GM21723 (cell line): ENCODE data around the gene IL1A.
"Not testable (repeated sequence)": the region's sequence is repeated elsewhere in the genome, so short reads cannot be mapped to it uniquely, and the experiment has no call there.

Experiments
- ATAC-seq: cut with Tn5 transposase; IDR thresholded peaks from one replicate; pipeline ENCODE4 v1.9.1; 2021; ENCODE audit warnings: mild to moderate bottlenecking, moderate library complexity; ENCODE audit not compliant: unreplicated experiment

Gene IL1A

GRCh38 chr2:112784199-112785189 is at the start of gene IL1A:
Gene IL1A, minus strand, starts transcription at chr2:112784493. Its CDS starts 723 bp downstream, at chr2:112783770.
- ATAC-seq, result no peak

- ATAC-seq, result no peak
These were observed 49.7 kb upstream of the IL1A start for GRCh38 chr2:112833976-112834375.

DNA sequence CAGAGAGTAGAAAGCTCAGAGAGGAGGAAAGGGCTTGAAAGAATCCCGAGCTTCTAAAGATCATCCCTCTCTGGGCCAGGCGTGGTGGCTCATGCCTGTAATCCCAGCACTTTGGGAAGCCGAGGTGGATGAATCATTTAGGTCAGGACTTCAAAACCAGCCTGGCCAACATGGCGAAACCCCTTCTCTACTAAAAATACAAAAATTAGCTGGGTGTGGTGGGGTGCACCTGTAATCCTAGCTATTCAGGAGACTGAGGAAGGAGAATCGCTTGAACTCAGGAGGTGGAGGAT is 49.3 kb upstream of the IL1A start:
- ATAC-seq, result not testable (repeated sequence)

GRCh38 chr2:112832841-112833638 is 48.7 kb upstream of the IL1A start:
- no peak for ATAC-seq

DNA sequence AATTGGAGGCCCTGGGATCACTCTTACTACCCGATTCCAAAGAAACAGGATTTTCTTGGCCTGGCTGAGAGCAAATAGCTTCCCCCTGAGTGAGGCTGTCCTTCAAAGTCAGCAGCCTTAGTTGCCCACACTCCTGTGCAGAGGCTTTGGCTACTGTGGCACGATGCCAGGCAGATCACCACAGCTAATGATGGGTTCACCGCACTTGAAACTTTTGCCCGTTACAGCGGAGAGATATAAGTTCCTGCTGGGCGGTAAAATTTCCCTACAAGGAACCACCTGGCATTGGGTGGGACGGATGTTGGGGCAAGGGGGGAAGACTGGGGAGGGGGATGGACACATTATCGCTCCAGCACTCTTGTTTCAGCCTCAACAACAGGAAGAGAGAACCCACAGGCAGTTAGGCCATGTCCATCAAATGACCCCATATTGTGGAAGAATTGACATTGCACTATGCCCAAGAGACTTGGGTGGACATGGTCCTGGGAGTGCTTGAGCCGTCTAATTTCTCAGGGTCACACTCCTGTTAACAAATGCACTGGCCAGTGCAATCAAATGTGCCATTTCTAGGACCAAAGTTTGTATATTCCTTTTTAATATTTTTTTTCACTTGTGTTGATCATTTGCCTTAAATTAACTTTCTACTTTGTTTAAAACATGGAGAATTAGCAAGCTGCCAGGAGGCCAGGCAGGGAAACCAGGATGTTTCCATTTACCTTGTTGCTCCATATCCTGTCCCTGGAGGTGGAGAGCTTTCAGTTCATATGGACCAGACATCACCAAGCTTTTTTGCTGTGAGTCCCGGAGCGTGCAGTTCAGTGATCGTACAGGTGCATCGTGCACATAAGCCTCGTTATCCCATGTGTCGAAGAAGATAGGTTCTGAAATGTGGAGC is 47.9 kb upstream of the IL1A start:
- ATAC-seq, result no peak

DNA sequence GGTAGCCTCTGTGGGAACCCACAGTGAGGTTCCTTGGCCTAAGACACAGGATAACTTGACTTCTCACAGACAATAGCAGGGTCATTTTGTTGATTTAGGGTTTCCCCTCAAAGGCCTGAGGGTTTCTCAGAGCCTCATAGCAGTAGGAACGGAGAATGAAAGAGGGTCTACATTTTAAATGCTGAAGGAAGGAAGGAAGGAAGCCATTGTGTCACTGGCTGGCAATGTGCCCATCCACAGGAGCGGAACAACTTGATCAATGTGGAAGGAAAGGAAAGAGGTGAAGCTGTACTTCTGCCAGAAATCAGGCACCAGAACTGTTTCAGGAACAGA is 47.2 kb upstream of the IL1A start:
- no peak for ATAC-seq

GRCh38 chr2:112830682-112831512 is 46.6 kb upstream of the IL1A start:
- no peak for ATAC-seq

DNA sequence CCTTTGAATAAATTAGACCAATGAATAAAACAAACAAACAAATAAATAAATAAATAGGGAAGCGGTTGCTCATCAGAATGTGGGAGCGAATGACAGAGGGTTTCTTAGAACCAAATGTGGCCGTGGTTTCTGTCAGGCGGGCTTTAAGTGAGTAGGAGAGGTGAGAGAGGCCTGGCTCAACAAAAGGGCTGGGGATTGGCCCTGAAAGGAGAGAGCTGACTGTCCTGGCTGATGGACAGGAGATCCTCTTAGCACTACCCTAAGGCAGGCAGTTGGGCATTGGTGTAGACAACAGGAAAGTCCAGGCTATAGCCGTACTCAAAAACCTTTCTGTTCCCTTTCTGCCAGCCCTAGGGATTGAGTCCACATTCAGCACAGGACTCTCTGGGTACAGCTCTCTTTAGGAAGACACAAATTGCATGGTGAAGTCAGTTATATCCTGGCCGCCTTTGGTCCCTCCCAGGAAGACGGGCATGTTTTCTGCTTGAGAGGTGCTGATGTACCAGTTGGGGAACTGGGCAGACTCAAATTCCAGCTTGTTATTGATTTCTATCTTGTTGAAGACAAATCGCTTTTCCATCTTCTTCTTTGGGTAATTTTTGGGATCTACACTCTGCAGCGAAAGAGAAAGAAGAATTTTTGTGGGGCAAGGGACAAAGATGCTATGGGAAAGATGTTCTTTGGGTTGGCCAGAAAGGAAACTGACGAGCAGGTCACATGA is 45.8 kb upstream of the IL1A start:
- no peak for ATAC-seq

- no peak for ATAC-seq
These were observed 45.0 kb upstream of the IL1A start for GRCh38 chr2:112829101-112829960.

DNA sequence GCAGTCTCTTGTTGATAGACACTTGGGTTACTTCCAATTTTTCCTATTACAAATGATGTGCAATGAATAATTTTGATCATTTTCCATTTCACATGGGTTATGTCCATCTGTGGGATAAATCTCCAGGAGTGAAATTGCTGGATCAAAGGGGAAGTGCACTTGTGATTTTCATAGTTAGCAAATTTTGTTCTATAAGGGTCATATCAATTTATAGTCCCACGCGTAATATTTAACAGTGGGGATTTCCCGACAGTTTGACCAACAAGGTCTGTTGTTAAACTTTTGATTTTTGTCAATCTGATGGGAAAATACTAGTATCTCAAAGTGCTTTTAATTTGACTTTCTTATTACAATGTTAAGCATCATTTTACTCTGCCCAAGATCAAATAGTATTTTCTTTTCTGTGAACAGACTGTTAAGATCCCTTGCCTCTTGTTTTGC is 44.0 kb upstream of the IL1A start:
- no peak for ATAC-seq

DNA sequence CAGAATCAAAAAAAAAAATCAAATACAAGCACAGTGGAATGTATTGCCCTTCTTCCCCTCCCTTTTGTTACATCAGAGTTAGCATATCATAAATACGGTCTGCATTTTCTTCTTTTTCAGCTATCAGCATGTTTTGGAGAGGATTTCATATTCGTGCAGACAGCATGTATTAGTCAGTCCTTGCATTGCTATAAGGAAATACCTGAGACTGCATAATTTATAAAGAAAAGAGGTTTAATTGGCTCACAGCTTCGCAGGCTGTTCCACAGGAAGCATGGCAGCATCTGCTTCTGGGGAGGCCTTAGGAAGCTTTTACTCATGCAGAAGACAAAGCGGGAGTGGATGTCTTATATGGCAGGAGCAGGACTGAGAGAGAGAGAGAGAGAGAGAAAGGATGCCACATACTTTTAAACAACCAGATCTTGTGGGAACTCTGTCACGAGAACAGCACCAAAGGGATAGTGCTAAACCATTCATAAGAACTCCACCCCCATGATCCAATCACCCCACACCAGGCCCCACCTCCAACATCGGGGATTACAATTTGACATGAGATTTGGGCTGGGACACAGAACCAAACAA is 43.4 kb upstream of the IL1A start:
- no peak for ATAC-seq

- no peak for ATAC-seq
These were observed 42.7 kb upstream of the IL1A start for GRCh38 chr2:112827009-112827408.

DNA sequence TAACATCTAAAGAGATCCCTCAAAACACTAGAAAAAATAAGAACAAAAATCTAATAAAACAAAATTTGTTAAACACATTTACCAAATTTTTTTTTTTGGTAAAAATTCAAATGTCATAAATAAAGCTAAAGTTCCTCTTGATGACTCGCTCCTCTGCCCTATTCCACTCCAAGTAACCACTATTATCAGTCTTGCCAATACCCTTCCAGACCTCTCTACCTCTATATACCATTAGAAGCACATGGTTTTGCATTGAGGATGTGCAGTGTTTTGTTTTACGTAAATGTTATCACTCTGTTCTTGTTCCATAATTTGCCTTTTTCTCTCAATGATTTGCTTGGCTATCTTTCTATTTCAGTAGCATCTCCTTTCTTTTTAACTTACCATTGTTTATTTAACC is 41.4 kb upstream of the IL1A start:
- ATAC-seq, result no peak

- no peak for ATAC-seq
These were observed 40.4 kb upstream of the IL1A start for GRCh38 chr2:112824694-112825085.

DNA sequence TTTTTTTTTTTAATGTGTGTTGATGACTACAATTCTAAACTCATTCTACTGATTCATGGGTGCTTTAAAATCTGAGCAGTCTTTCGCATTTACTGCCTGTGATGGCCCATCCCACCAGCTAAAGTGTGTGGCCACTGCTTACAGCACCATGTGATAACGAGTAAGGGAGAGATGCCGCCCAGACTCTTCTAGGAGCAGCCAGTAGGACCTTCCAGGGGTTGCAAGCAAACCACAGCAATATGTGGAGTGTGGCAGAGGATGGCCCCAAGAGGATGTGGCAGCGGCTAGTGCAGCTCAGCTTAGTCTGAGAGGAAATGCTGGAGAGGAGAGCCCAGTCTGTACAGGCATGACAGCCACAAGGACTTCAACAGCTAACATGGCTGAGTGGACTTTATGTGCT is 37.4 kb upstream of the IL1A start:
- no peak for ATAC-seq

DNA sequence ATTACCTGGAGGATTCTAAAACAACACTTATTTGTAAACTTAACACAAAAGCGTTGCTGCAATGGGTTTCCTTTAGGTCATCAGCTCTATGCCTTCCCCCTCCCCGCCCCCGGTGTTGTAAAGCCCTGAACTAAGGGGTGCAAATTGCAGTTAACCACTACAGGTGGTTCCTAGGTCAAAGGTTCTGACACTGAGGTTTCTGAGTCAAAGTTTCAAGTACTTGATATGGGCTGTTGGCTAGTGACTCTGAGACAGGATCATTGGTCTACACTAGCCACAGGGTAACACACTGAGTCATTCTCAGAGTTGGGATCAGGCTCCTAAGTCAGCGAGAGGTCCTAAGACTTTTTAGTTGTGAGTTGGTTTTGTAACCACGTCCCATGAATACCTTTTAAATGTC is 36.8 kb upstream of the IL1A start:
- peak; percentile 82 for ATAC-seq

GRCh38 chr2:112820343-112820742 is 36.0 kb upstream of the IL1A start:
- no peak for ATAC-seq

DNA sequence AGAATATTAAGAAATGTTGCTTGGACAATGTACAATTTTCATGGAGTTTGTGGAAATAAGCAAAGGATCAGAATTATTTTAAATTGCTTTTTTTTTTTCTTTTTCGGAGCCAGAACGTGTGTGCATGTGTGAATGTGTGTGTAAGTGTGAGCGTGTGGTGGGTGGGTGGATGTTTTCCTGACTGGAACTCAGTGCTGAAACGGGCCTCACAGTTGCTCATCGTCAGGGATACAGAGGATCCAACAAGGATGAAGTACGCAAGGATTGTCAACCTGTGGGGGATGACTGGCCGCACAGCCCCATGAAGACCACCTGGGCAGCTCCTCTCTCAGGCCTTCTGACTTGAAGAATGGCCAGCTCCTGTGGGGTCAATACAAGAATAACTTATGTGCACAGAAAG is 34.8 kb upstream of the IL1A start:
- no peak for ATAC-seq
